HG03064 (cell line): ENCODE results near the gene PELI1.
"Not testable (repeated sequence)": the region's sequence is repeated elsewhere in the genome, so short reads cannot be mapped to it uniquely, and the experiment has no call there.

Experiments used
- ATAC-seq: cut with Tn5 transposase; IDR thresholded peaks from one replicate; pipeline ENCODE4 v1.9.1; 2021; ENCODE audit warnings: low read depth; ENCODE audit not compliant: unreplicated experiment

The PELI1 gene

DNA sequence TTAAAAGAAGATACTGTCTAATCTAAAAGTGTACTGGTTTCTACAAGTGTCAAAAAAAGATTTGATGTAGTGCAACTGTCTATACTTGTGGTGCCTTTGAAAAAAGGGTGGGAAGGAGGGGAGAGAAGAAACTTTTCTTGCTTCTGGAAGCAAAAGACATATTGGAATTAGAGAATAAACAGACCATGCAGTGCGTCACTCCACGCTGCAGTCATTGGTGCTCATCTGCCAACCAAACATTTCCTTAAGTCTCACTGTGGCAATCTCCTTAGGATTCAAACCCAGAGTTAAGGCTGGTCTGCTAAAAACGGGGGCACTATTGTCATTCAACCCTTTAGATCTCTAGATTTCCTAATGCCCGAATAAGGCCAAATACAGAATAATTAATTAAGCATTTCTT, 50.9 kb downstream of the PELI1 start:
- no peak for ATAC-seq

- ATAC-seq, result peak; percentile 76
Observed at GRCh38 chr2:64092502-64092901, 51.7 kb downstream of the PELI1 start.

DNA sequence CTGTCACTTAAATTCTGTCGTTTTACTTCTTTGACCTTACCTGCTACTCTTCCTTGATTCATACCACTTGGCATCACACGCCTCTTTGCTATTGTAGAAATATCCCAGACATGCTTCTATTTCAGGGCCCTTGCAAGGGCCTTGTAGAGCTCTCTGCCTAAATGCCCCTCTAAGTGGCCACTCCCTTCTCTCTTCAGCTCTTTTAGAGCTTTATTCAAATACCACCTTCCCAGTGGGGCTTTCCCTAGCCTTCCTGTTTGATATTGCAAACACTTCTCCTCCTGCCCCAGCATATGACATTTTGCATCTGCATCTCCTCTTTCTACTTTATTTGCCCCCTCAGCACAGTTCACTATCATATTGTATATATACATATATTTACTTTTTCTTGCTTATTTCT, 54.0 kb downstream of the PELI1 start:
- ATAC-seq, result no peak

- peak; percentile 54 for ATAC-seq
Observed at GRCh38 chr2:64086347-64087082, 57.7 kb downstream of the PELI1 start.

GRCh38 chr2:64085936-64086335, 58.3 kb downstream of the PELI1 start:
- no peak for ATAC-seq

GRCh38 chr2:64081046-64081445, 63.2 kb downstream of the PELI1 start:
- no peak for ATAC-seq

DNA sequence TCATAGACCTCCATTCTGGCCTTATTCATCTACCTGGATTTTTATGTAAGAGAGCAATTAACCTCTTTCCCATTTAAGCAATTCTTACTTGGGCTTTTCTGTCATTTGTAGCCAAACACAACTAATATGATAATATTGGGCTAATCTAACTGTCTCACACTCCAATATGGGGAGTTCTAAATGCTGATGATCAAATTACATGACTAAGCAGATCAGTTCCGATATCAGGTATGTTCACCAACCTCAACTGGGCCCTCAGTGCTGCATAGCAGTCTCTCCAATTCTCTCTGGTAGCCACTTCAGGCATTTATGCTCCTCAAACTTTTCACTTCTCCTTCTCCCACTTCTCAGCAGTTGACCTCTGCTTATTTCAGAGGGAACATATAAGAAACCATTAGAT, 64.0 kb downstream of the PELI1 start:
- ATAC-seq, result no peak

DNA sequence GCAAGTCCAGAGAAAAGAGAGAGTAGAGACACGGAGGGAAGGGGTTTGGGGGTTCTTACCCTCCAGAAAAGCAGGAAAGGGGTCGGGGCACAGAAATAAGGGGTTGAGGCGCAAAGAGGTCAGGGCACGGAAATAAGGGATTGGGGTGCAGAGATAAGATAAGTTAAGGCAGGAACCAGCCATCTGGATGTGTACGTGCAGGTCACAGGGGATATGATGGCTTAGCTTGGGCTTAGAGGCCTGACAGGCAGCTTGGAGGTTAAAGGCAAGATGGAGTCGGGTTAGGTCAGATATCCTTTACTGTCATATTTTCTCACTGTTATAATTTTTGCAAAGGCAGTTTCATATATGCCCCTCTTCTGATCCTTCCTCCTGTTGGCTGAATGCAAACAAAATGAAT, 64.5 kb downstream of the PELI1 start:
- ATAC-seq, result not testable (repeated sequence)

- ATAC-seq, result not testable (repeated sequence)
Observed at GRCh38 chr2:64076828-64077227, 67.4 kb downstream of the PELI1 start.

DNA sequence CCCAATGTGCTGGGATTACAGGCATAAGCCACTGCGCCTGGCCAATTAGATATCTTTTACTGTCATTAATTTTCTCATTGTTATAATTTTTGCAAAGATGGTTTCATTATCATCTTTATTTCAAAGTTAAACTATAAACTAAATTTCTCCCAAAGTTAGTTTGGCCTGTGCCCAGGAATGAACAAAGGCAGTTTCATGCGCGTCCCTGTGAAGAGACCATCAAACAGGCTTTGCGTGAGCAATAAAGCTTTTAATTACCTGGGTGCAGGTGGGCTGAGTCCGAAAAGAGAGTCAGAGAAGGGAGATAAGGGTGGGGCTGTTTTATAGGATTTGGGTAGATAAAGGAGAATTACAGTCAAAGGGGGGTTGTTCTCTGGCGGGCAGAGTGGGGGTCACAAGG, 69.6 kb downstream of the PELI1 start:
- not testable (repeated sequence) for ATAC-seq

- no peak for ATAC-seq
Observed at GRCh38 chr2:64067326-64067725, 76.9 kb downstream of the PELI1 start.

DNA sequence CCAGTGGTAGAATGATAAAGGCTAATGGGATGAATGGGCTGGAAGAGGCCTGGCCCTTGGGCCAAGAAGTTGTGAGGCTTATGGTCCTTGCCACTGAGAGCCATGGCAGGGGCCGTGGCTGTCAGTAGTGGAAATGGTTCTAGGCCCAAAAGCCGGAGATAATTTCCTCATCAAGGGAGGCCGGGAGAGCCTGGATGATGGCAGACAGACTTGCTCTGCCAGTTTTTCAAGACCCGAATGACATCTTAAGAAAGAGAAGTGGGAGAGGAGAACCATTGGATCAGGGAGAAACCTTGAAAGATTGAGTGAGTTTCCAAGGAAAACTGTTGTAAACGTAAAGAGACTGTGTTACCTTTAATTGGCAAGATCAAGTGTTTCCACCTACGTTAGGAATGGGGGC, 78.7 kb downstream of the PELI1 start:
- no peak for ATAC-seq

- no peak for ATAC-seq
Observed at GRCh38 chr2:64063924-64064331, 80.3 kb downstream of the PELI1 start.

DNA sequence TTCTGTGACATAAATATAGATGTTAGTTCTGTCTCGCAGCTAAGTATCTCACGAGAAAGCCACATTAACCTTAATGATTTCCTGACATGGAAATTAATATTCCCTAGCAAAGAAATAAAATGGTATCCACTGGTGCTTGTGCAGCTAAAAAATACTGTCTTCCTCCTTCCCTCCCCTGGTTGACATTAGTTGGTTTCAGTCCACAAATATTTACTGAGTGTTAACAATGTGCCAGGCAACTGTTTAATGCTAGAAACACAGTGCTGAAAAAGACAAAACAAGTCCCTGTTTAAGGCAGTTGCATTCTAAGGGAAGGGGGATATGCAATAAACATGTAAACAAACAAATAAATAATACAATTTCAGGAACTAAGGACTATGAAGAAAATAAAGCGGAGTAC, 80.8 kb downstream of the PELI1 start:
- ATAC-seq, result no peak

- ATAC-seq, result no peak
Observed at GRCh38 chr2:64062840-64063239, 81.4 kb downstream of the PELI1 start.

DNA sequence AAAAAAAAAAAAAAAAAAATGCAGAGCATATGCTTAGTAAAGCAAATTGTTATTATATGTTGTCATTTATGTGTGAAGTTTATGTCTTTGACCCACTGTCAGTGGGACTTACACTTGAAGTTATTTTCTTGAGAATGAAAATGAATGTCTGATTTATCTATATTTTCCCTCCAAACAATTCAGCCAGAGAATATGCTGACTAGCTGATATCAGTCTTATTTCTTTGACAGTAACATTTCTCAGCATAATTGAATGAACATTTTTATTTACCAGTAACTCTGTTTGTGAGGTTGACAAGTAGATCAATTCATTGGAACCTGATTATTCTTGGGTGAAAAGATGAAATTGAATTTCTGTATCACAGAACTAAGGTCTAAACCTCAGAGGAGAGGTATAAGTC, 85.0 kb downstream of the PELI1 start:
- no peak for ATAC-seq

GRCh38 chr2:64056021-64056420, 88.2 kb downstream of the PELI1 start:
- ATAC-seq, result no peak

GRCh38 chr2:64054161-64054915, 89.9 kb downstream of the PELI1 start:
- no peak for ATAC-seq

DNA sequence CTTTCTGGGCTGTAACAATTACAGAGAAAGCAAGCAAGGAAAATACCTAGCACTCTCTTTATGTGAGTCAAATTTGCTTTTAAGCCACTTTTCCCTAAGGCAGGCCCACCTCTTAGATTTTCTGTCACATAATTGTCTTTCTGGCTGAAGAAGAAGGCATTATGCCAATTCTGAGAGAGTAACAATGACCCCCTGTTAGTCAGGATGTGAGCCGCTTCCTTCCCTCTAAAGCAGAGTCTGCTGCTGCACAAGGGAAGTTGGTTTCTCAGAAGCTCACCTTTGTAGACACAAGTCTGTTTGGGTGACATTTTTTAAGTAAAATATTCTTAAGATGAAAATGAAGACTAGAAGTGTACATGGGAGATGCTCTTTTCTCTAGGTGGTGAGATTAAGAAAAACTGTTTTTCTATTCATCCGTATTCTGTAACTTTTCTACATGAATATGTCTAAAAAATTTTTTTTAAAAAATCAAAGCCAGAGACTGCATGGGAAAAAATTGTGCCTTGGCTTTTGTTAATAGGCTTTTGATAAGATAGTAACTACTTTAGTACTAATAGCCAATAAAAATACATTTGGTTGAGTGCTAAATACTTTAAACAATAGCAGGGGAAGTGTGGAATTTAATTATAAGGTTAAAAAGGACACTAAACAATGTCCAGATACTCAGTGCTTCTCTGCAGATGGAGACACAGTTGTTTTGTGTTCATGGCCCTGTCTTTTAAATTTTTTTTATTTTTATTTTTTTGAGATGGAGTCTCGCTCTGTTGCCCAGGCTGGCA, 91.6 kb downstream of the PELI1 start:
- ATAC-seq, result no peak

DNA sequence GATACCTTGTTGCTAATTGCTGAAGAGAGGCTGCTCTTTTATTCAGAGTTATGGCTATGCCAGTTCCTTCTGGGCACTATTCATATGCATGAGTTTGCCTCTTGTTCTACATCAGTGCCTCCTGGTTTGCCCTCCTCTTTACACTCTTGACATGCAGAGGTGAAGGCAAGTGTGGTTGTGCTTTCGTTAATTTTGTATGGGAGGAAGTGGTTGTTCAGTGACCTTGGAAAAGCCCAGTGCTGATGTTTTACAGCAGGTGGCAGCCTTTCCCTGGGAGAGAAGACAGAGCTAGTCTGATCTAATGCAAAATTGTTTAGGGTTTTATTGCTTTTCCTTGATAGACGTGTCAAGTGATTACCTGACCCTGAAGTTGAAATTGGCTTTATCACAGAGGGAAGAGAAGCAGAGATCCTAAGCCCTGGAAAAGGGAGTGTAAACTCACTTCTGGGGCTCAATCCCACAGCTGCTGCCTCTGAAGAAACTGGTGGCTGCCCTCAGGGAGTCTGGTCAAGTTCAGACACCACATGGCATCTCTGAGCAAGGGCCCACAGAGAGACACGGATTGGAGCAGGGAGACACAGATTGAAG, 94.5 kb downstream of the PELI1 start:
- peak; percentile 86 for ATAC-seq

GRCh38 chr2:64045938-64046337, 98.3 kb downstream of the PELI1 start:
- no peak for ATAC-seq
